GM23338 (cell line): ENCODE results near the gene FIG4. TPM values are rescaled to one million over a fixed set of nuclear protein-coding genes. Genes with fewer than 3 reads are reported as not detected.

ENCODE experiments used
- ATAC-seq: fragments of 200-7000 bp; cut with Tn5 transposase; 3 replicates; pipeline ENCODE4 v1.9.1; 2020
- DNase-seq: peaks from one replicate; pipeline ENCODE4 v3.0.0-alpha.2; 2015; ENCODE audit warnings: low spot score
- H2AFZ ChIP-seq: fragments of 200-600 bp; sonication (generic); 2 replicates; pipeline ENCODE4 v1.8.0; 2016; ENCODE audit warnings: antibody characterized with exemption, mild to moderate bottlenecking, moderate library complexity
- H3F3A ChIP-seq: fragments of 200-600 bp; sonication (generic); replicated peaks from 2 replicates; pipeline ENCODE4 v1.8.0; 2017; ENCODE audit warnings: antibody characterized with exemption, mixed run types, low read depth
- H3K27ac ChIP-seq: fragments of 200-600 bp; sonication (generic); 2 replicates; pipeline ENCODE4 v1.6.1; 2016; ENCODE audit warnings: low read depth
- H3K27me3 ChIP-seq: fragments of 200-600 bp; sonication (generic); 2 replicates; pipeline ENCODE4 v1.8.0; 2016; ENCODE audit warnings: mild to moderate bottlenecking, mixed run types, moderate library complexity; ENCODE audit not compliant: insufficient read depth
- H3K36me3 ChIP-seq: fragments of 200-600 bp; sonication (generic); 2 replicates; pipeline ENCODE4 v1.8.0; 2016; ENCODE audit warnings: mild to moderate bottlenecking; ENCODE audit not compliant: insufficient read depth
- H3K4me1 ChIP-seq: fragments of 200-600 bp; sonication (generic); 2 replicates; pipeline ENCODE4 v1.8.0; 2016; ENCODE audit warnings: mild to moderate bottlenecking, moderate library complexity; ENCODE audit not compliant: insufficient read depth
- H3K4me2 ChIP-seq: fragments of 200-600 bp; sonication (generic); 2 replicates; pipeline ENCODE4 v1.7.1; 2017; ENCODE audit warnings: mixed run types
- H3K4me3 ChIP-seq: fragments of 200-600 bp; sonication (generic); 2 replicates; pipeline ENCODE4 v1.6.1; 2016; ENCODE audit warnings: mixed run types
- H3K79me2 ChIP-seq: fragments of 200-600 bp; sonication (generic); replicated peaks from 2 replicates; pipeline ENCODE4 v1.8.0; 2017; ENCODE audit warnings: mild to moderate bottlenecking; ENCODE audit not compliant: insufficient read depth
- H3K9me2 ChIP-seq: fragments of 200-600 bp; sonication (generic); 2 replicates; pipeline ENCODE4 v1.8.0; 2017; ENCODE audit not compliant: insufficient read depth
- H4K20me1 ChIP-seq: fragments of 200-600 bp; sonication (generic); replicated peaks from 2 replicates; pipeline ENCODE4 v1.8.0; 2017; ENCODE audit warnings: mild to moderate bottlenecking; ENCODE audit not compliant: insufficient read depth
- H3K27ac Mint-ChIP-seq: 2 replicates; pipeline ENCODE4 v1.8.0; 2020; ENCODE audit warnings: inconsistent platforms, mild to moderate bottlenecking, moderate library complexity, mixed read lengths
- H3K27me3 Mint-ChIP-seq: 3 replicates; pipeline ENCODE4 v1.8.0; 2022; ENCODE audit warnings: low read depth, mild to moderate bottlenecking, moderate library complexity, mixed read lengths, inconsistent platforms; ENCODE audit not compliant: insufficient read depth, poor library complexity
- H3K36me3 Mint-ChIP-seq: 3 replicates; pipeline ENCODE4 v1.8.0; 2021; ENCODE audit warnings: low read depth, mild to moderate bottlenecking, inconsistent platforms, moderate library complexity, mixed read lengths
- H3K4me1 Mint-ChIP-seq: 3 replicates; pipeline ENCODE4 v1.8.0; 2020; ENCODE audit warnings: mild to moderate bottlenecking, inconsistent platforms, mixed read lengths
- H3K4me3 Mint-ChIP-seq: 3 replicates; pipeline ENCODE4 v1.8.0; 2021; ENCODE audit warnings: moderate library complexity, mild to moderate bottlenecking, inconsistent platforms, mixed read lengths
- H3K9me3 Mint-ChIP-seq: 3 replicates; pipeline ENCODE4 v1.8.0; 2020; ENCODE audit warnings: moderate library complexity, mild to moderate bottlenecking, inconsistent platforms, mixed read lengths
- EZH2 ChIP-seq: fragments of 200-600 bp; sonication (generic); IDR thresholded peaks from one replicate; pipeline ENCODE4 v1.8.0; 2017; ENCODE audit warnings: antibody characterized with exemption, mild to moderate bottlenecking, low read depth; ENCODE audit not compliant: unreplicated experiment
- JUNB ChIP-seq: IDR thresholded peaks from one replicate; pipeline ENCODE4 v1.6.1; 2016; ENCODE audit warnings: antibody characterized with exemption; ENCODE audit not compliant: unreplicated experiment
- POLR2AphosphoS5 ChIP-seq: IDR thresholded peaks from 2 replicates; pipeline ENCODE4 v1.6.1; 2016; ENCODE audit warnings: antibody characterized with exemption, low read depth
- STAT1 ChIP-seq: IDR thresholded peaks from one replicate; pipeline ENCODE4 v1.6.1; 2016; ENCODE audit warnings: antibody characterized with exemption; ENCODE audit not compliant: unreplicated experiment
- ZNF114 ChIP-seq: fragments of 250-450 bp; sonication (Bioruptor Pico); IDR thresholded peaks from 2 replicates; pipeline ENCODE4 v1.5.0; 2020; ENCODE audit warnings: mild to moderate bottlenecking, moderate library complexity
- ZNF331 ChIP-seq: fragments of 250-450 bp; sonication (Bioruptor Pico); IDR thresholded peaks from 2 replicates; pipeline ENCODE4 v1.5.0; 2020; ENCODE audit warnings: low read depth, mild to moderate bottlenecking, moderate library complexity
- polyA plus RNA-seq: library from polyadenylated mRNA; unstranded; fragments of >200 nt; fragmentation: Nextera tagmentation; extraction: Ambion mirVana; gene quantifications from 2 replicates; pipeline ENCODE4 v1.2.1, GENCODE V29; 2016
- total RNA-seq: library from RNA; depleted of rRNA; stranded (reverse); fragments of >200 nt; shearing (Covaris generic); gene quantifications from 2 replicates; pipeline ENCODE4 v1.2.3, GENCODE V29; 2014
- TF ChIP-seq, protein P1 (sequence below): IDR thresholded peaks from one replicate; pipeline ENCODE4 v1.6.1; 2018; ENCODE audit warnings: antibody characterized with exemption; ENCODE audit not compliant: unreplicated experiment
- TF ChIP-seq, protein P2 (sequence below), 2 experiments: fragments of 200-600 bp in 1 of 2; sonication (generic) in 1 of 2; conservative IDR thresholded peaks; 2 replicates each; pipeline versions ENCODE4 v1.5.1 to v1.6.1; 2016 to 2017; ENCODE audit warnings: antibody characterized with exemption in 2 of 2, low read depth in 2 of 2, mild to moderate bottlenecking in 2 of 2, moderate library complexity in 1 of 2
- TF ChIP-seq, protein P3 (sequence below): fragments of 250-450 bp; sonication (Bioruptor Pico); IDR thresholded peaks from 2 replicates; pipeline ENCODE4 v1.5.0; 2020; ENCODE audit warnings: mild to moderate bottlenecking, moderate library complexity

Gene FIG4
- total and polyA plus RNA-seq, 2 experiments from 2014 or later: 7.0 to 16.9 TPM

DNA sequence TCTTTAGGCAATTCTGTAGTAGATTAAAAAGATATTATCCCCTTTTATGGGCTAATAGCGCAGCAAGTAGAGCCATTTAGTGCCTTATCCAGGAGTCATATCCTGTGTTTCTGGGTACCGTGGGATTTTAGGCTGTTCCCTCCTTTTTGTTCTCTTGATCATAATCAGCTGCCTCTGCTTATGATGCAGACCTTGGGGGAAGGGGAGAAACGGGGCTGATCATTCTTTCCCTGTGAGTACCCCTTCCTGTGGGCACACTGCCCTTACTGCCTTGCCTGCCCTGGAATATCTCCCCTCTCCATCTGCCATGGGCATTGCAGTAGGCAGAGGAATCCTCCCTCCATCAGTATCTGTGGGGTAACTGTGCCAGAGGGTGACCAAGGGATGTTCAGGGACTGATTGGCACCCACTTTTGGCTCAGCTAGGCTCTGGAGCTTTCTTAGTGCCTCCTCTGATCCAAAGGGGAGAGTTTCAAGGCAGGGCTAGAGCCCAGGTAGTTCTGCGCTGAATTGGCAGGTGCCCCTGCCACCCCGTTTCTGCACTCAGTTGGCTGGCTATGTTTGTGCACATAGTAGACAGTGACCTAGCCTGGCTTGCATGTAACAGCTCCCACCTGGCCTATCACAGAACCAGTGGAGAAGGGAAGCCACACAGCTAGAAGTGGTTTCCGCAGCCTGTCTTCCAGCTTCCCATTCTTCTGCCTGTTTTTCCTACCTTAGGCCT lies 103.3 kb downstream of the FIG4 start:
- H3K36me3 Mint-ChIP-seq: peaks cover 2% of the 10 kb centered on the region; the same call in 1 of the 3 replicates
- Histone ChIP-seq H3F3A (no peaks in the 10 kb centered on the region), H3K27ac (no peak overlapping the region), H2AFZ (no peak overlapping the region), H3K4me2 (no peak overlapping the region), H3K79me2 (no peaks in the 10 kb centered on the region), H3K27me3 (no peaks in the 10 kb centered on the region), H3K9me2 (no peaks in the 10 kb centered on the region), H3K4me3 (no peak overlapping the region), H4K20me1 (no peaks in the 10 kb centered on the region), H3K36me3 (no peaks in the 10 kb centered on the region), H3K4me1 (peaks cover 27% of the 10 kb centered on the region)
- H3K27ac Mint-ChIP-seq: no peak overlapping the region; the same call in 1 of the 2 replicates
- H3K27me3 Mint-ChIP-seq: no peaks in the 10 kb centered on the region
- TF ChIP-seq JUNB: no peak
- no peak for TF ChIP-seq ZNF114 (CRISPR knock-in tag)
- ATAC-seq: no peak
- H3K9me3 Mint-ChIP-seq: no peaks in the 10 kb centered on the region
- DNase-seq: peak; percentile 20
- H3K4me1 Mint-ChIP-seq: peaks cover 25% of the 10 kb centered on the region
- no peak overlapping the region for H3K4me3 Mint-ChIP-seq

DNA sequence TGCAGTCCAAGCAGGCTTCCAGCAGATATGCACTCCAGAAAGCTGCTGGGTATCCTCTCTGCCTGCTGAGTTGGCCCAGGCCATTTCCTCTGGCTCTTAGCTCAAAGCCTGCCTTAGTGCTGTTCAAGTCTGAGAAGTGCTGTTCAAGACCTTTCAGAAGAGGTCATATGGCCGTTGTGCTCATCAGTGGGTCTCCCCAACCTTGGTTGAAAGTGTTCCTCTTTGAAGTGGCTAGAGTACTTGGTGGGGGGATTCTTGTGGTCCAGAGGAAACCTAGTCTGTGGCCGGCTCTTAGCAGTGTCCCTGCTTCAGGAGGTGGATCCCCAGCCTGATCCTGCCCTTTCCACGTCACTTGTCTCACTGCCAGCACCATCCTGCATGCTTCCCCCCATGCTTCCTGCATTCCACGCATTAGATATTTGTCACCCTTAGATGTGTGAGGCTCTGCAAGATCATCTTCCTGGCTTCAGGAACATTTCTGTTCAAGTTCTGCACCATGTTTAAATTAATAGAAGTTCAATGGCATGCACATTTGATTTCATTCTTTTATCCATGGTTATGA lies 105.0 kb downstream of the FIG4 start:
- no peak overlapping the region for H3K27ac Mint-ChIP-seq
- no peak overlapping the region for H3K4me3 Mint-ChIP-seq
- no peaks in the 10 kb centered on the region for H3K27me3 Mint-ChIP-seq
- no peaks in the 10 kb centered on the region for H3K27me3 ChIP-seq
- H3K27ac ChIP-seq: no peak overlapping the region
- H4K20me1 ChIP-seq: no peaks in the 10 kb centered on the region
- DNase-seq: no peak
- no peak overlapping the region for H2AFZ ChIP-seq
- no peak for ATAC-seq
- H3K36me3 Mint-ChIP-seq: peaks cover 2% of the 10 kb centered on the region; the same call in 1 of the 3 replicates
- H3K4me3 ChIP-seq: no peak overlapping the region
- peaks cover 23% of the 10 kb centered on the region for H3K4me1 ChIP-seq
- H3K36me3 ChIP-seq: no peaks in the 10 kb centered on the region
- no peaks in the 10 kb centered on the region for H3K9me2 ChIP-seq
- H3K4me1 Mint-ChIP-seq: peaks cover 19% of the 10 kb centered on the region
- no peaks in the 10 kb centered on the region for H3F3A ChIP-seq
- no peaks in the 10 kb centered on the region for H3K79me2 ChIP-seq
- H3K9me3 Mint-ChIP-seq: no peaks in the 10 kb centered on the region
- H3K4me2 ChIP-seq: no peak overlapping the region
- TF ChIP-seq POLR2AphosphoS5 (no peak), ZNF331 (no peak), EZH2 (no peak), JUNB (no peak), STAT1 (no peak)
- TF ChIP-seq, protein P1, sequence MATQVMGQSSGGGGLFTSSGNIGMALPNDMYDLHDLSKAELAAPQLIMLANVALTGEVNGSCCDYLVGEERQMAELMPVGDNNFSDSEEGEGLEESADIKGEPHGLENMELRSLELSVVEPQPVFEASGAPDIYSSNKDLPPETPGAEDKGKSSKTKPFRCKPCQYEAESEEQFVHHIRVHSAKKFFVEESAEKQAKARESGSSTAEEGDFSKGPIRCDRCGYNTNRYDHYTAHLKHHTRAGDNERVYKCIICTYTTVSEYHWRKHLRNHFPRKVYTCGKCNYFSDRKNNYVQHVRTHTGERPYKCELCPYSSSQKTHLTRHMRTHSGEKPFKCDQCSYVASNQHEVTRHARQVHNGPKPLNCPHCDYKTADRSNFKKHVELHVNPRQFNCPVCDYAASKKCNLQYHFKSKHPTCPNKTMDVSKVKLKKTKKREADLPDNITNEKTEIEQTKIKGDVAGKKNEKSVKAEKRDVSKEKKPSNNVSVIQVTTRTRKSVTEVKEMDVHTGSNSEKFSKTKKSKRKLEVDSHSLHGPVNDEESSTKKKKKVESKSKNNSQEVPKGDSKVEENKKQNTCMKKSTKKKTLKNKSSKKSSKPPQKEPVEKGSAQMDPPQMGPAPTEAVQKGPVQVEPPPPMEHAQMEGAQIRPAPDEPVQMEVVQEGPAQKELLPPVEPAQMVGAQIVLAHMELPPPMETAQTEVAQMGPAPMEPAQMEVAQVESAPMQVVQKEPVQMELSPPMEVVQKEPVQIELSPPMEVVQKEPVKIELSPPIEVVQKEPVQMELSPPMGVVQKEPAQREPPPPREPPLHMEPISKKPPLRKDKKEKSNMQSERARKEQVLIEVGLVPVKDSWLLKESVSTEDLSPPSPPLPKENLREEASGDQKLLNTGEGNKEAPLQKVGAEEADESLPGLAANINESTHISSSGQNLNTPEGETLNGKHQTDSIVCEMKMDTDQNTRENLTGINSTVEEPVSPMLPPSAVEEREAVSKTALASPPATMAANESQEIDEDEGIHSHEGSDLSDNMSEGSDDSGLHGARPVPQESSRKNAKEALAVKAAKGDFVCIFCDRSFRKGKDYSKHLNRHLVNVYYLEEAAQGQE: no peak
- TF ChIP-seq, protein P2, sequence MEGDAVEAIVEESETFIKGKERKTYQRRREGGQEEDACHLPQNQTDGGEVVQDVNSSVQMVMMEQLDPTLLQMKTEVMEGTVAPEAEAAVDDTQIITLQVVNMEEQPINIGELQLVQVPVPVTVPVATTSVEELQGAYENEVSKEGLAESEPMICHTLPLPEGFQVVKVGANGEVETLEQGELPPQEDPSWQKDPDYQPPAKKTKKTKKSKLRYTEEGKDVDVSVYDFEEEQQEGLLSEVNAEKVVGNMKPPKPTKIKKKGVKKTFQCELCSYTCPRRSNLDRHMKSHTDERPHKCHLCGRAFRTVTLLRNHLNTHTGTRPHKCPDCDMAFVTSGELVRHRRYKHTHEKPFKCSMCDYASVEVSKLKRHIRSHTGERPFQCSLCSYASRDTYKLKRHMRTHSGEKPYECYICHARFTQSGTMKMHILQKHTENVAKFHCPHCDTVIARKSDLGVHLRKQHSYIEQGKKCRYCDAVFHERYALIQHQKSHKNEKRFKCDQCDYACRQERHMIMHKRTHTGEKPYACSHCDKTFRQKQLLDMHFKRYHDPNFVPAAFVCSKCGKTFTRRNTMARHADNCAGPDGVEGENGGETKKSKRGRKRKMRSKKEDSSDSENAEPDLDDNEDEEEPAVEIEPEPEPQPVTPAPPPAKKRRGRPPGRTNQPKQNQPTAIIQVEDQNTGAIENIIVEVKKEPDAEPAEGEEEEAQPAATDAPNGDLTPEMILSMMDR (conservative IDR thresholded peaks at IDR 0.05; ENCODE audit: low read depth in 2 of 2): no peak
- TF ChIP-seq, protein P3, sequence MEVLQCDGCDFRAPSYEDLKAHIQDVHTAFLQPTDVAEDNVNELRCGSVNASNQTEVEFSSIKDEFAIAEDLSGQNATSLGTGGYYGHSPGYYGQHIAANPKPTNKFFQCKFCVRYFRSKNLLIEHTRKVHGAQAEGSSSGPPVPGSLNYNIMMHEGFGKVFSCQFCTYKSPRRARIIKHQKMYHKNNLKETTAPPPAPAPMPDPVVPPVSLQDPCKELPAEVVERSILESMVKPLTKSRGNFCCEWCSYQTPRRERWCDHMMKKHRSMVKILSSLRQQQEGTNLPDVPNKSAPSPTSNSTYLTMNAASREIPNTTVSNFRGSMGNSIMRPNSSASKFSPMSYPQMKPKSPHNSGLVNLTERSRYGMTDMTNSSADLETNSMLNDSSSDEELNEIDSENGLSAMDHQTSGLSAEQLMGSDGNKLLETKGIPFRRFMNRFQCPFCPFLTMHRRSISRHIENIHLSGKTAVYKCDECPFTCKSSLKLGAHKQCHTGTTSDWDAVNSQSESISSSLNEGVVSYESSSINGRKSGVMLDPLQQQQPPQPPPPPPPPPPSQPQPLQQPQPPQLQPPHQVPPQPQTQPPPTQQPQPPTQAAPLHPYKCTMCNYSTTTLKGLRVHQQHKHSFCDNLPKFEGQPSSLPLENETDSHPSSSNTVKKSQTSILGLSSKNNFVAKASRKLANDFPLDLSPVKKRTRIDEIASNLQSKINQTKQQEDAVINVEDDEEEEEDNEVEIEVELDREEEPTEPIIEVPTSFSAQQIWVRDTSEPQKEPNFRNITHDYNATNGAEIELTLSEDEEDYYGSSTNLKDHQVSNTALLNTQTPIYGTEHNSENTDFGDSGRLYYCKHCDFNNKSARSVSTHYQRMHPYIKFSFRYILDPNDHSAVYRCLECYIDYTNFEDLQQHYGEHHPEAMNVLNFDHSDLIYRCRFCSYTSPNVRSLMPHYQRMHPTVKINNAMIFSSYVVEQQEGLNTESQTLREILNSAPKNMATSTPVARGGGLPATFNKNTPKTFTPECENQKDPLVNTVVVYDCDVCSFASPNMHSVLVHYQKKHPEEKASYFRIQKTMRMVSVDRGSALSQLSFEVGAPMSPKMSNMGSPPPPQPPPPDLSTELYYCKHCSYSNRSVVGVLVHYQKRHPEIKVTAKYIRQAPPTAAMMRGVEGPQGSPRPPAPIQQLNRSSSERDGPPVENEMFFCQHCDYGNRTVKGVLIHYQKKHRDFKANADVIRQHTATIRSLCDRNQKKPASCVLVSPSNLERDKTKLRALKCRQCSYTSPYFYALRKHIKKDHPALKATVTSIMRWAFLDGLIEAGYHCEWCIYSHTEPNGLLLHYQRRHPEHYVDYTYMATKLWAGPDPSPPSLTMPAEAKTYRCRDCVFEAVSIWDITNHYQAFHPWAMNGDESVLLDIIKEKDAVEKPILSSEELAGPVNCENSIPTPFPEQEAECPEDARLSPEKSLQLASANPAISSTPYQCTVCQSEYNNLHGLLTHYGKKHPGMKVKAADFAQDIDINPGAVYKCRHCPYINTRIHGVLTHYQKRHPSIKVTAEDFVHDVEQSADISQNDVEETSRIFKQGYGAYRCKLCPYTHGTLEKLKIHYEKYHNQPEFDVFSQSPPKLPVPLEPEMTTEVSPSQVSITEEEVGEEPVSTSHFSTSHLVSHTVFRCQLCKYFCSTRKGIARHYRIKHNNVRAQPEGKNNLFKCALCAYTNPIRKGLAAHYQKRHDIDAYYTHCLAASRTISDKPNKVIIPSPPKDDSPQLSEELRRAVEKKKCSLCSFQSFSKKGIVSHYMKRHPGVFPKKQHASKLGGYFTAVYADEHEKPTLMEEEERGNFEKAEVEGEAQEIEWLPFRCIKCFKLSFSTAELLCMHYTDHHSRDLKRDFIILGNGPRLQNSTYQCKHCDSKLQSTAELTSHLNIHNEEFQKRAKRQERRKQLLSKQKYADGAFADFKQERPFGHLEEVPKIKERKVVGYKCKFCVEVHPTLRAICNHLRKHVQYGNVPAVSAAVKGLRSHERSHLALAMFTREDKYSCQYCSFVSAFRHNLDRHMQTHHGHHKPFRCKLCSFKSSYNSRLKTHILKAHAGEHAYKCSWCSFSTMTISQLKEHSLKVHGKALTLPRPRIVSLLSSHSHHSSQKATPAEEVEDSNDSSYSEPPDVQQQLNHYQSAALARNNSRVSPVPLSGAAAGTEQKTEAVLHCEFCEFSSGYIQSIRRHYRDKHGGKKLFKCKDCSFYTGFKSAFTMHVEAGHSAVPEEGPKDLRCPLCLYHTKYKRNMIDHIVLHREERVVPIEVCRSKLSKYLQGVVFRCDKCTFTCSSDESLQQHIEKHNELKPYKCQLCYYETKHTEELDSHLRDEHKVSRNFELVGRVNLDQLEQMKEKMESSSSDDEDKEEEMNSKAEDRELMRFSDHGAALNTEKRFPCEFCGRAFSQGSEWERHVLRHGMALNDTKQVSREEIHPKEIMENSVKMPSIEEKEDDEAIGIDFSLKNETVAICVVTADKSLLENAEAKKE: no peak
